Stimulated activated CD4-positive, alpha-beta T cell treated with anti-CD3 and anti-CD28 coated beads, Interleukin-4, amount 100 ng/mL, for 48 hours (primary cell): ENCODE measurements around the gene EVA1C.
"Not testable (repeated sequence)": the region's sequence is repeated elsewhere in the genome, so short reads cannot be mapped to it uniquely, and the experiment has no call there.

ENCODE experiments used
- DNase-seq, 2 donors: peaks; one replicate each; pipeline ENCODE4 v3.0.0-alpha.2; 2020; ENCODE audit warnings: low read depth in 2 of 2

EVA1C gene

DNA sequence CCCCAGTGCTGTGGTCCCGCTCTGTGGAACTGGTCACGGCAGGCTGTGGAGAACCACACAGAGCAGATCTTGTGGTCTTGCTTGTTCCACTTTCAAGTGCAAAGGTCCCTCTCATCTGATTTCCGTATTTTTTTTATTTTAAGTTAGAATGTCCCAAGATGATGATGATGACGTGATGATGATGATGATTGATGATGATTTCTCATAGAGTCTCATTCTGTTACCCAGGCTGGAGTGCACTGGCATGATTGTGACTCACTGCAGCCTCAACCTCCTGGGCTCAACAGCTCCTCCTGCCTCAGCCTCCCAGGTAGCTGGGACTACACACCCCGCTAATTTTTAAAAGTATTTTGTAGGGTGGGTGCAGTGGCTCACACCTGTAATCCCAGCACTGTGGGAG, 12.2 kb downstream of the EVA1C start:
- no peak for DNase-seq

DNA sequence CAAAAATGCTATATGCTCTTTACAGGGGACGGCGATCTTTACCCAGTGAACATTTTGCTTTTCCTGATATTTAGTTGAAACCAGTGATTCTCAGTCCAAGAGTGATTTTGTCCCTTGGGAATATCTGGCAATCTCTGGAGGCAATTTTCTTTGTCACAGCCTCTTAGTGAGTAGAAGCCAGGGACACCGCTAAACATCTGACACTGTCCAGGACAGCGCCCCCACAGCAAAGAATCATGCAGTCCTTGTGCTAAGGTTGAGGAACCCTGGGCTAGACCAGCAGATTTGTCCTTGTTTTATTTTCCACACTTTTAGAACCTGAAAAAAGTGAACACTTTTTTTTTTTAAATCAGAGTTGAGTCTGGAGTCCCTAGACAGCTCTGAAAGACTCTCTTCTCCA, 13.1 kb downstream of the EVA1C start:
- no peak for DNase-seq

DNA sequence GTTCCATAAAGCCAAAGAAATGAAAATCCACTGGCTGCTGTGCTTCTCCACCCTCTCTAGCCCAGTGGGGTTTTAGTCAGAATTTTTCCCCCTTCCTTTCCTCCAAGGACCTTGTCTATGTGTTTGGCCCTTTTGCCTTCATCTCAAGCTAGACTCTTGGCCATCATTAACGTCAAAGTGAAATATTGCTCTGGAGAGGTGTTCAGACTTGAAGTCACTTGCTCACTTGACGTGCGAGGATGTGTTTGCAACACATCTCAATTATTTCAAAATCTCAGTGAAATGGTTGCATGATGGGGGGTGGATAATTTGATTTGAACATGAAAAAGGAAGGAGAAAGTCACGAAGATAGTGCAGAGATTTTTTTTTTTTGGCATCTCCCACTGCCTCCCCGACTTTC, 13.6 kb downstream of the EVA1C start:
- no peak for DNase-seq

DNA sequence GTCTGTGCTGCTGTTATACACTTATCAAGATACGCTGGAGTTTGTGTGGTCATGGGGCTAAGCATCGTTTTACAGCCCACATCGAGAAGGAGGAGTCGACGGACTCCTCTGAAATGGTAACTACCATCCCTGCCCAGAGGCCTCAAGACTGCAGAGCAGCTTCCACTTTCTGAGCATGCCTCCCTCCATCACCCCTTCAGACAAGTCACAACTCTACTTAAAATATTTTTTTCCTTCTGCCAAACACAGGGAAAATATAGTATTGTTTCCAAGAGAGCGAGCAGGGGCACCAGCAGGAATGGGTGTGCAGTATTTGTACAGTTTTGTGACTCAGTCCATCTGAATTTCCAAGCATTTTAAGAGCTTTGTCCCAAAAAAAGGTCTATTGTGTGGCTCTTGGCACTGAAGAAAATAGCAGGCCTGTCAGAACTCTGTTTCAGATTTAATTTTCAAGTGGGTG, 14.1 kb downstream of the EVA1C start:
- DNase-seq, result no peak

DNA sequence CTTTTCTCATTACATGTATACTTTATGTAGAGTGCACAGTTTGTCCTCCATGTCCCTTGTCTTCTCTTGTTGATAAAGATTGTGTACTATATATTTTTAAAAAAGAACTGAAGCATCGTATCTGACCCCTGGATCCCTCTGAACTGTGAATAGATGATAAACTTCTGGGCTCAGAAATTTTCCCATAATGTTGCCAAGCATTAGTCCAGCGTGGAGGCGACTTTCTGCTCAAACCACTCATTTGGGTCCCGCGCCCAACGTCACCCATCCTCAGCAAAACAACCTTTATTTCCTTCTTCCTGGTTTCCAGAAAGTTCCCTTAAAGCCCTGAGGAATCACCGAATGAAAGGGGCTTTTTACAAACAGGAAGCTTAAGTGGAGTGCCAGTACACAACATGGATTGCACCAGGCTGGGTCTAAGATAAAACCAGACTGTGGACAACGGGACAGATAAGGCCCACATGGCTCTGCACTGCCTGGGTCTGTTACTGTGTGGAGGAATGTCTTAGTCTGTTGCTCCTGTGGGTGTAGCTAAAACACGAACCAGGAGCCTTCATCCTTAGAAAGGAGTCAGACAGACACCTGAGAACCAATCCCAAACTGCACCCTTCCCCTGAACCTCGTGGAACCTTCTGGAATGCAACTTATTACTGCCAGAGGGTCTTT, 15.6 kb downstream of the EVA1C start:
- no peak for DNase-seq

DNA sequence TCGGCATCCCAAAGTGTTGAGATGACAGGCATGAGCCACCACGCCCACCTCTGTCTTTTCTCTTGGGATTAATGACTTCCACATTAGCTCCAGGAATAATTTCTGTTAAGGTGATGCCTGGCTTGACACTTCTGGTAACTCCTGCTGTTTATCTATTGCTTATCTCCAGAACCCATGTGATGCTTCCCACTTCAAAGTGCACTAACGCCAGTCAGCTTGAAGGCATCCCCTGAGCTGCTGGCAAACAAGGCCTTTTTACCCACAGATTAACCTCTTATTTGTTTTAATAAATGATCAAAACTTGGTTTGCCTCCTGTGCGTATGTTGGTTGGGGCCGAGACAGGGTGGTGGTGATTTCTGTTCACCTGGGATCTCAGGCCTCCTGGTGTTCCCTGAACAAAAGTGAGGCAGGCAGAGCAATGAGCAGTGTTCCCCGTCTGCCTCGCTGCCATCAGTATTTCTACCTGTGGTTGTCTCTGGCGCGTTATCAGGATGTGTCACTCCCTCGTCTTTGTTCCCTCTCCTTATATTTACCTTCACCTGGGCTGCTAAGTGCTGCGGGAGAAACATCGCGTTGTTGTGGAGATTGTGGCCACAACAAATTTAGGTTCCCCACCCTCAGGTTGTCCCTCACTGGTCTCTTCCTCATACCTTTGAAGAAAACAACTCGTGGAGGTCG, 20.6 kb downstream of the EVA1C start:
- not testable (repeated sequence) for DNase-seq

DNA sequence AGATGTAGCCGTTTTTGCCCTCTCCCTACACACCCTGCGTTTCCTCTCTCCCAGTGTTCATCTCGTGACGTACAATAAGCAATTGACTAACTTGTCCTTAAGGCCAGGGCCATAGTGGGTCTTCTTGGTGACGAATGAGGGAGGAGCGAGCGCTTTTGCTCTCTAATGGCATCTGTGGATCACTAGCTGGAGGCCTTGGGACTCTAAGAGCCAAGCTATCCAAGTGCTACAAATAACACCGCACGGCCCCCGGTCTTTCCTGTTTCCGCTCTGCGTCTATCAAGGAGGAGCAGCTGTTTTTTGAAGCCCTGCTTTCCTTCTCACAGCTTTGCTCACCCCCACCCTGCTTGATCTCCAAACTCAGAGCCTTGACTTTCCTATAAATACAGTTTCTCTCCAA, 25.2 kb downstream of the EVA1C start:
- DNase-seq, result no peak

DNA sequence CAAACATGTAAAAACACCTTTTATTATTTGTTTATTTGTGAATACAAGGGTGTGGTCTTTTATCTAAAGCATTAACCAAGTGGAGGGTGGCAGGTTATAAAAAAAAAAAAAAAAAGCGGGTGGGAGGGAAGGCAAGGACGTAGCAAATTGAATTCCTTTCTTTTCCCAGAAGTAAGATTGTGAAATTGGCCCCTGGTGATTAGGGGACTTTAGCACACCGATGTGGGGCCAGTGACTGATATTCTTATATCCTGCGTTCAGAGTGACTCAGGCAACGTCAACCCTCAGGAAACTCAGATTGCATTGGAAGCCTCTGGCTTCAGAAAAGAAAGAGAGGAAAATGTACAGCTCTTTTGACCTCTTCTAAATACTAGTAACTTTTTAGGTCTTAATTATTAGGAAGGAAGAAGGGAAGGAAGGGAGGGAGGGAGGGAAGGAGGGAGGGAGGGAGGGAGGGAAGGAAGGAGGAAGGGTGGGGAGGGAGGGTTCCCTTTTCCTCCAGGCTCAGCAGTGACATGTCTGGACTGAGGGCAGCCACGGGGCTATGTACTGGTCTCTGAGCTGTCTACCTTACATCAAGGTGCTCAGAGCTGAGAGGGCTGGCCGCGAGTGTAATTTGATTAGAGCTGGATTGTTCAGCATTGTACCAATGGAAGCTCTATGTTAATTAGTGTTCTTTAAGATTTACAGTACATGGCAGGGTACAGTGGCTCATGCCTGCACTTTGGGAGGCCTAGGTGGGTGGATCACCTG, 30.2 kb downstream of the EVA1C start:
- no peak for DNase-seq

DNA sequence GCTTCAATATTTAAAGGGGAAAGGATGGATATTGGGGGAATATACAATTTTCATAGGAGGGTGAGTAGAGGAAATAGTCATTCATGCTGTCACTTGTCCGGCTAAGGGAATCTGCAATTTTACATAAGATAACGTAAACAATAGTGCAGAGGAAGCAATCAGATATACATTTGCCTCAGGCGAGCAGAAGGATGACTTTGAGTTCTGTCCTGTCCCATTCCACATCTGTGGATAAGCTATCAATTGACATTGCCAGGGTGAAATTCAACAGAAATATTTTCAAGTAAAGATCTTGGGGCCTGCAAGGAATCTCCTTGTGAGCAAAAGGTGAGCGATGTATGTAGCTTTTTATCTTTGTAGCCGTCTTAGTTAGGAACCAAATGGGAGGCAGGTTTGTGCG, 32.6 kb downstream of the EVA1C start:
- DNase-seq, result no peak

DNA sequence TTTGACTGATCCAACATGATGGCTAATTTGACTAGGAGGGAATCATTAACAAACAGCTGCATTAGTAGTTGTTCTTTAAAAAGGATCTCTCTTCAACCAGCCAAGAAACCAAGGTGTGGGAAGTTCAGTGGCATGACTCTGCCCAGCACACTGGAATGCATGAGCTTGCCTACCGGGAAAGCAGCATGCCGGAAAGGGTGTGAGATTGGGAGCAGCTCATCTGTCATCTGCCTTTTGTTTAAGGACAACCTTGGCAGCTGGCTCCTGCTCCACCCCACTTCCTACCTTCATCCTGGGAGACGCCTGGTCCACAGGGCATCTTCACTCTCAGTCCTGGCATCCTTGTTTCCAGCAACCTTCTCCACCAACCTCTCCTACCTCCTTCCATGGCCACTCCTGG, 33.9 kb downstream of the EVA1C start:
- DNase-seq, result not testable (repeated sequence)

DNA sequence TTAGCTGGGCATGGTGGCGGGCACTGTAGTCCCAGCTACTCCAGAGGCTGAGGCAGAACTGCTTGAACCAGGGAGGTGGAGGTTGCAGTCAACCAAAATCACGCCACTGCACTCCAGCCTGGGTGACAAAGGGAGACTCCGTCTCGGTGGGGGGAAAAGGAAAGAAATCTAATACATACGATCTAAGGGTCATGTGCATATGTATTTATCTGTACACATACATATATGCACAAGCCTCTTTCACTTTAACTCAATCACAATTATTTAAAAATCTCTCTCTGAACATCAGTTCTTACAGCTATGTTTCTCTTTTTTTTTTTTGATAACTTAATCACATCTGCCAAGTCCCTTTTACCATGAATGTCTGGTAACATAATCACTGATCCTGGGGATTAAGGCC, 34.7 kb downstream of the EVA1C start:
- no peak for DNase-seq

DNA sequence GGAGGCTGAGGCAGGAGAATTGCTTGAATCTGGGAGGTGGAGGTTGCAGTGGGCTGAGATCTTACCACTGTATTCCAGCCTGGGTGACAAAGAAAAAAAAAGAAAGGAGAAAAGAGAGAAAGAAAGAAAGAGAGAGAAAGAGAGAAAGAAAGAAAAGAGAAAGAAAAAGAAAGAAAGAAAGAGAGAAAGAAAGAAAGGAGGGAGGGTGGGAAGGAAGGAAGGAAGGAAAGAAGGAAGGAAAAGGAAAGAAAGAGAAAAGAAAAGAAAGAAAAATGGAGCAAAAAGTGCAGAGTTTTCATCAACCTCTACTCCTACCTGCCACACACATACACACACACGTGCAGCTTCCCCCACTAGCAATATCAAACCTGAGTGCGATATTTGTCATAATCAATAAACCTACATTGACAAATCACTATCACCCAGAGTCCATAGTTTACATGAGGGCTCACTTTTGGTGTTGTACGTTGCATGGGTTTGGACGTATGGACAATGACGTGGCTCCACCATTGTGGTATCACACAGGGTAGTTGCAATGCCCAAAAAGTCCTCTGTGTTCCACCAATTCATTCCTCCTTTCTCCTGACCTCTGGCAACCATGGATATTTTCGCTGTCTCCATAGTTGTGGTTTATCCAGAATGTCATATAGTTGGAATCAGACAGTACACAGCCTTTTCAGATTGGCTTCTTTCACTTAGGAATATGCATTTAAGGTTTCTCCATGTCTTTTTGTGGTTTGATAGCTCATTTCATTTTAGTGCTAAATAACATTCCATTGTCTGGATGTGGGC, 36.5 kb downstream of the EVA1C start:
- DNase-seq, result no peak

DNA sequence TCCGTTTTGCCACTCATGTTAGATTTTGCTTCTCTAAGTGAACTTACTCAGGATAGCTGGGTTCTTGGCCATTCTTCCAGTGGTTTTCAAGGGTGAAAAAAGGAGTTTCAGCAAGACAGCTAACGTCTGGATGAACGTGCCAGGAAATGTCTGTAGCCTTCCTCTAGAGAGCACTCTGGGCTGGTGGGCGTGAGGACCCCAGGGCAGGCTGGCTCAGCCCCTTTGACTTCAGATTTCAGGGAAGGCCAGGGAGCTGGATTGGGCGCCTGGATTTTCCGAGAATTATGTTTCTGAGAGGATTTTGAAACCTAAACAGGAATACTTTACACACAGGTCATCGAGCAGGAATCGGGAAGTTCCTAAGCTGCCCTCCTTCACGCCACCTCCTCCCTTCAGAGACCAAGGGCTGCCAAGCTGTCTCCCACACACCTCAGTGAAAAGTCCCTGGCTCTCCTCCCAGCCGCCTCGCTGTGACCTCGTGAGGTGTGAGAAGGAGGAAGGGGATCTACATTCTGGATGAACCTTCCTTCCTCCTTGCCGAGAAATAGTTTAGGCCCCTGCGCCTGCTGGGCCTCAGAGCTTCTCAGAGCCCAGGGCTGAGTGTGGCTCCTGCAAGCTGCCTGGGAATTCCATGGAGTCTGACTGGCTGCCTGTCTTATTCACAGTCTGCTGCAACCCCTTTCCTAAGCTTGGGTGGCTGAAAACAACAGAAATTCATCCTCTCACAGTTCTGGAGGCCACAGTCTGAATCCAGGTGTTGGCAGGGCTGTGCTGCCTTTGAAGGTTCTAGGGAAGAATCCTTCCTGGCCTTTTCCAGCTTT, 38.6 kb downstream of the EVA1C start:
- DNase-seq, result not testable (repeated sequence)

DNA sequence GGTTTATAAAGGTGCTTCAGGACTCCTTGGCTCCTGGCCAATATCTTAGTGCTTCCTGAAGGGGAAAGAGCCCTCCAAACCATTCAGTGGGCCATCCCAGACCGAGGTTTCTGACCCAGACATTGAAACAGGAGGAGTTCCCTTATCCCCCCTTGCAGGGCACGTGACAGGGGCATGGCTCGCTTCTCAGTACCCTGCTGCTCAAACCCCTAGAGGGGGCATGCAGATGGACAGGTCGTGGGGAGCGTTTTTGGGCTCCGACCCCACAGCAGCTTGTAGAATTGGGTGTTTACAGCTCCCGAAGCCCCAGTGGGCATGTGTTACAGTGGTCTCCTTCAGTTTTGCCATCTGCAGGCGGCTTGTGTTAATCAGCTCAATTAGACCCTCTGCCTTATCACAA, 39.7 kb downstream of the EVA1C start:
- DNase-seq, result not testable (repeated sequence)

DNA sequence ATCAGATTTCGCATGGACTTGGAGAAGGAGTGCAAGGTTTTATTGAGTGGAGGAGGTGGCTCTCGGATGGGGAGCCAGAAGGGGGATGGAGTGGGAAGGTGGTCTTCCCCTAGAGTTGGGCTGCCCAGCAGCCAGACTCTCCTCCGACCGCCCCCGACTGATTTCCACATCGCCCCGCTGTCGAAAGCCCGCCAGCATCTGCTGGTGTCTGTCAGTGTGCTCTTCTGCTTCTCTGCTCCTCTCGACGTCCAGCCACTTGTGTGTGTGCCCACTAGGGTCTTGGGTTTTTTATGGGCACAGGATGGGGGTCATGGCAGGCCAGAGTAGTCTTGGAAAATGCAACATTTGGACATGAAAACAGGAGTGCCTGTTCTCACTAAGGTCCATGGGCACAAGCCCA, 40.1 kb downstream of the EVA1C start:
- no peak for DNase-seq

DNA sequence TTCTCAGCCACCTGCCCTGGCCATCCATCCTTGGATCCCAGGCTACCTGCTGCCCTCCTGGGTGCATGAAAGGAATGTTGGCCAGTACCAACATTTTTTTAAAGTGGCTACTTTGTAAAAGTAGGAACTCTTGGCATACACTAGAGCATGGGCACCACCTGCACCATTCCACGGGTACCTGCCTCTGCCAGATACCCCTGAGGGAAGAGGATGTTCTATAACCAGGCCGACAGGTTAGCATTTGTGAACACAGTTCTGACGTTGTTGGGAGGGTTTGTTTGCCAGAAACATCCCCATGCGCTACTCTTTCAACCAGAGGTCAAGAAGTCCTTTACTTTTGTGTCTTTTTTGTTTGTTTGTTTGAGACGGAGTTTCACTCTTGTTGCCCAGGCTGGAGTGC, 43.0 kb downstream of the EVA1C start:
- no peak for DNase-seq

DNA sequence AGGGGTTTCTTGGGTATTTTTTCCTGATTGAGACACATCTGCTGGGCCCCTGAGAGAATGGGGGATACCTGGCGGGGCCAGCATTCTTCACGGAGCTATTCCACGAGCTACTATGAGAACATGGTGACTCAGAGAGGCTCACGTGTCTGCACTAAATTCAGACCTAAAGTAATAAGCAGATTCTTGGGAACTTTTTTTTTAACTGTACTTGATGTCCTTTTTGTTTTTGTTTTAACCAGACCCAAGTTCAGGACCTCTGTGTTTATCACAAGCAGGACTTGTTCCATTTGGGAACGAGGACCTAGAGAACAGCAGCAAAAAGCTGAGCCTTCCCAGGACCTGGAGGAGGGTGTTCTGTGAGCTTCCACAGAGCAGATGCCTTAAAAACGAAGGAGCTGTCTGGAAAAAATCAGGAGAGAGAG, 44.0 kb downstream of the EVA1C start:
- no peak for DNase-seq

DNA sequence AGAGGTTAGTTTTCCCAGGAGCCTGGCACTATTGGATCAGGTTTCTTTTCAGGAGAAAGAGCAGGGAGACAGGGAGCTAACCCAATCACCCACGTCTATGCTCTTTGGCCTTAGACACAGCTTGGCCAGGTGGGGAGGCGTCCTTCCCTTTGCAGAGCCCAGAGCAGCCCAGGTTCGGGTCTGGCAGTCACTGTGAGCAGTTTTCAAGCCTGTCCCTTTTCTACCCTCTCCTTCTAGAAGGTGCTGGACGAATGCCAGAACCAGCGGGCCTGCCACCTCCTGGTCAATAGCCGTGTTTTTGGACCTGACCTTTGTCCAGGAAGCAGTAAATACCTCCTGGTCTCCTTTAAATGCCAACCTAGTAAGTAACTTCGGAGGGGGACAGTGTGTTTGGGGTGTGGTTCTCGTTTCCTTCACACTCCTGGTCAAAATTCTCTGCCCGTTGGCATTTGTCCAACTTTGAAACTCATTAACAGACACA, 44.9 kb downstream of the EVA1C start:
- no peak for DNase-seq

DNA sequence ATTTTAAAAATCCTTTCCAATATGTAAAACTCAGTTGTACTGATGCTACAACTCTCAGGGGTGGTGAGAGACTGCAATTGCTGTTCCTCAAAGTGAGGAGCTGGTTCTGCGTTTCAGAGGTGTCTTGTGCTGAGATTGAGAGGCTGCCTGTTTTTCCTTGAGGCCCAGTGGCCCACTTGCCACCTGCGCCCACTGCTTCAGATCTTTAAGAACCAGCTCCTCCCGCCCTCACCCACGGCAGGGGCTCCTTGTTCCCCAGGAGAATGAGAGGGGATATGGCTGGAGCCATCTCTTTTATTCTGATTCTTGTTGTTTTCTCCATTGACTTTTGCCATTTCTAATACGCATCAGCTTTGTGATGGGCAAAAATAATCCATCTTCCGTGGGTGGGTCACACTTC, 45.5 kb downstream of the EVA1C start:
- no peak for DNase-seq

DNA sequence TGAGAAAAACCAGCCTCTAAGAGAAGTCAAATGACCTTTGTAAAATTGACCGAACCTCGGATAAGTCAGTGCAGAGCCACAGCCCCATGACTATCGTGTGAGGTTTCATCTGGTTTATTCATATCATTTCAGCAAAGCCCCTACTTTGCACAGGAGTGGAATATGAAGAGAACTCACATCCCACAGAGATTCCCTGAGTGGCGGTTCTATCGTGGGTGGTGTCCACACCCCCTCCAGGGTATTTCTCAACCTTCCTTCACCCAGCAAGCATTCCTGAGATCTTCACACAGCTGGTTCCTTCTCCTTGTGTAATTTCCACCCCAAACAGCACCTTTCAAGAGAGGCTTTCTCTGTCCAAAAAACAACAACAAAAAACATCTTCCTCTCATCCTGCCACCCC, 47.5 kb downstream of the EVA1C start:
- DNase-seq, result no peak

DNA sequence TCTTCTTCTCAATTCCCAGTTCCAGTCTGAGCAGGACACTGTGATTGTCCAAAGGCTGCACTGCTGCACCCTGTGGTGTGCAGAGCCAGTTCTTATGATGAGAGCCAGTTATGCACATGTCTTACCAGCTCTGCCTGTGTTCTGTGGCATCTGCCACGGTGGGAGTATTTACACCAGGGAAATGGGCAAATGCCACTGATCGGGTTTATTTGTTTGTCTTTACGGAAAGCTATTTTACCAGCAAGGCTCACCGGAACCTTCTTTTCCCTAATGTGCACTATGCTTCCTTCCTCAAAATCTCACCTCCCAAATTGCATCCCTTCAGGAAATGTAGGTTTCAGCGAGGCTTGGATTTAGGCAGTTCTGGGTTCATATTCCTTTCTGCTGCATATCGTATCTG, 49.0 kb downstream of the EVA1C start:
- DNase-seq, result no peak
